ENCODE data around the gene TBC1D26.
"Not testable (repeated sequence)": the region's sequence is repeated elsewhere in the genome, so short reads cannot be mapped to it uniquely, and the experiment has no call there.

Gene TBC1D26

GRCh38 chr17:15731900-15732299 is at the start of gene TBC1D26:
Gene TBC1D26 (plus strand): TSS chr17:15732283. CDS start chr17:15735349, 3,066 bp downstream.
- DNase-seq (ENCODE audit: low read depth) = not testable (repeated sequence)

GRCh38 chr17:15683135-15683534 is 48.9 kb upstream of the TBC1D26 start:
- not testable (repeated sequence) for DNase-seq (ENCODE audit: low read depth)

GRCh38 chr17:15683824-15684478 is 48.1 kb upstream of the TBC1D26 start, which contains the start of gene TRIM16:
Gene TRIM16 (minus strand): TSS chr17:15684311. CDS start chr17:15651609, 32,702 bp downstream.
- DNase-seq (ENCODE audit: low read depth) = peak; percentile 9

GRCh38 chr17:15687494-15687893 is 44.6 kb upstream of the TBC1D26 start:
- DNase-seq (ENCODE audit: low read depth) = not testable (repeated sequence)

GRCh38 chr17:15698967-15699366 is 33.1 kb upstream of the TBC1D26 start:
- DNase-seq (ENCODE audit: low read depth) = not testable (repeated sequence)

GRCh38 chr17:15699413-15699924 is 32.6 kb upstream of the TBC1D26 start, which contains the start of gene ZNF286A:
Gene ZNF286A (plus strand): TSS chr17:15699752. CDS start chr17:15700330, 578 bp downstream.
- peak; percentile 98 for DNase-seq (ENCODE audit: low read depth)

- DNase-seq (ENCODE audit: low read depth) = not testable (repeated sequence)
Observed at GRCh38 chr17:15699937-15700336, 32.1 kb upstream of the TBC1D26 start.

GRCh38 chr17:15704239-15704638 is 27.8 kb upstream of the TBC1D26 start:
- not testable (repeated sequence) for DNase-seq (ENCODE audit: low read depth)

GRCh38 chr17:15704813-15705212 is 27.3 kb upstream of the TBC1D26 start:
- not testable (repeated sequence) for DNase-seq (ENCODE audit: low read depth)

GRCh38 chr17:15708879-15709278 is 23.2 kb upstream of the TBC1D26 start:
- not testable (repeated sequence) for DNase-seq (ENCODE audit: low read depth)

GRCh38 chr17:15716601-15717563 is 15.2 kb upstream of the TBC1D26 start:
- not testable (repeated sequence) for DNase-seq (ENCODE audit: low read depth)

GRCh38 chr17:15730535-15730934 is 1.5 kb upstream of the TBC1D26 start:
- not testable (repeated sequence) for DNase-seq (ENCODE audit: low read depth)

GRCh38 chr17:15733174-15733789 is 1.2 kb downstream of the TBC1D26 start:
- not testable (repeated sequence) for DNase-seq (ENCODE audit: low read depth)

GRCh38 chr17:15736578-15736977 is 4.5 kb downstream of the TBC1D26 start:
- not testable (repeated sequence) for DNase-seq (ENCODE audit: low read depth)

- no peak for DNase-seq (ENCODE audit: low read depth)
Observed at GRCh38 chr17:15738066-15738465, 6.0 kb downstream of the TBC1D26 start.

- not testable (repeated sequence) for DNase-seq (ENCODE audit: low read depth)
Observed at GRCh38 chr17:15739259-15739658, 7.2 kb downstream of the TBC1D26 start.

GRCh38 chr17:15740041-15740440 is 8.0 kb downstream of the TBC1D26 start:
- not testable (repeated sequence) for DNase-seq (ENCODE audit: low read depth)

- DNase-seq (ENCODE audit: low read depth) = no peak
Observed at GRCh38 chr17:15740570-15741120, 8.6 kb downstream of the TBC1D26 start.

GRCh38 chr17:15741624-15742023 is 9.5 kb downstream of the TBC1D26 start:
- no peak for DNase-seq (ENCODE audit: low read depth)

- DNase-seq (ENCODE audit: low read depth) = no peak
Observed at GRCh38 chr17:15742051-15742795, 10.1 kb downstream of the TBC1D26 start.

- DNase-seq (ENCODE audit: low read depth) = no peak
Observed at GRCh38 chr17:15742921-15743320, 10.8 kb downstream of the TBC1D26 start.

Measured in fibroblast of the conjunctiva (primary cell).